Activated CD4-positive, CD25-positive, alpha-beta regulatory T cell treated with anti-CD3 and anti-CD28 coated beads, Interleukin-2, amount 50 U/mL, for 72 hours (primary cell): ENCODE measurements around the gene SRC.
A peak's percentile ranks its signal among the peaks of the same experiment; 100 is the strongest.

Experiments
- DNase-seq: peaks from one replicate; pipeline ENCODE4 v3.0.0; 2021

The SRC gene

GRCh38 chr20:37385176-37385575 is 39.2 kb downstream of the SRC start:
- no peak for DNase-seq

- DNase-seq = peak; percentile 28
Measured at GRCh38 chr20:37385659-37386504, 39.9 kb downstream of the SRC start.

- DNase-seq = peak; percentile 24
Measured at GRCh38 chr20:37386505-37387251, 40.7 kb downstream of the SRC start.

GRCh38 chr20:37387519-37388269 is 41.8 kb downstream of the SRC start:
- no peak for DNase-seq

GRCh38 chr20:37388831-37389230 is 42.9 kb downstream of the SRC start:
- peak; percentile 24 for DNase-seq

- peak; percentile 25 for DNase-seq
Measured at GRCh38 chr20:37389241-37389747, 43.4 kb downstream of the SRC start.

GRCh38 chr20:37389844-37390275 is 43.9 kb downstream of the SRC start:
- DNase-seq = peak; percentile 26

- DNase-seq = peak; percentile 12
Measured at GRCh38 chr20:37390503-37390890, 44.6 kb downstream of the SRC start.

- DNase-seq = no peak
Measured at GRCh38 chr20:37390891-37391525, 45.1 kb downstream of the SRC start.

GRCh38 chr20:37392441-37393195 is 46.7 kb downstream of the SRC start:
- no peak for DNase-seq

GRCh38 chr20:37393196-37393862 is 47.4 kb downstream of the SRC start:
- no peak for DNase-seq

GRCh38 chr20:37393863-37394542 is 48.1 kb downstream of the SRC start:
- no peak for DNase-seq

- DNase-seq = no peak
Measured at GRCh38 chr20:37394543-37395409, 48.8 kb downstream of the SRC start.

GRCh38 chr20:37395410-37395797 is 49.5 kb downstream of the SRC start:
- DNase-seq = no peak

- DNase-seq = no peak
Measured at GRCh38 chr20:37395921-37396415, 50.0 kb downstream of the SRC start.

GRCh38 chr20:37396416-37397075 is 50.6 kb downstream of the SRC start:
- DNase-seq = no peak

GRCh38 chr20:37397076-37397953 is 51.4 kb downstream of the SRC start:
- DNase-seq = no peak
